ENCODE data around the gene DNM2. TPM values are rescaled to one million over a fixed set of nuclear protein-coding genes. Genes with fewer than 3 reads are reported as not detected.

The DNM2 gene
- polyA plus RNA-seq (2013, experiment 1 of 2) = 49.9 TPM
- polyA plus RNA-seq (2013, experiment 2 of 2) = 49.9 TPM

DNA sequence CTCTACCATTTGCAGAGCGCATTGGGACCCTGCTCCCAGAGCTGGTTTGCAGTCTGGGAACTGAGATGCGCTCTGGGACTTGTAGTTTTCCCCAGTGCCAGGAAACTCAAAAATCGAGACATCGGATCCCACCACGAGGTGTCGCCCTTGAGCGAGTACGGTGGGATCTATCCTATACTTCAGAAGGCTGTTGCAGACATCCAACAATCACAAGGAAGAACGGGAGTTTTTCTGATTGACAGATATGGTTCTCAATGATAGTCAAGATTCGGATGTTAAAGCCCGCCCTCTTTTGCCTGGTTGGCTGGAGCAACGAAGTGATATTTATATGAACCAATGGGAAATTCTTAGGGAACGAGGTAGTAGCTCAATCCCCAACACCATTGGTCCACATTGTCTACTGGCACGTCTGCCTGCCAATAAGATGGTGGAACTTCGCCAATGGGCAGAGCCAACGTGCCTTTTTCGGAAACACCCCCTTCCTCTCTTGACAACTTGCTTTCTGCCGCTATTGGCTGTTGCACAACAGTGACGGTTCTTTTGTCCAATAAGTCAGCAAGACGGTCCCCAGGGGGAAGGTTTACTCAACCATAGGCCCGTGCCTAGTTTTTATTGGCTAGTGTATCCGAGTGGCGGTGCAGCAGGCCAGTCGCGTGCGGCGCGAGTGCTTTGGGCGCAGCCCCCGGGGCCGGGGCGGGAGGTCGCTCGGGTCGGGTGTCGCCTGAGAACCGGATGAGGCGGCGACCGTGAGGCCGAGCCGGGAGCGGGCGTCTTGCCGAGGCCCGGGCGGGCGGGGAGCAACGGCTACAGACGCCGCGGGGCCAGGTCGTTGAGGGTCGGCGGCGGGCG lies at the start of gene DNM2:
DNM2 (plus strand) TSS at position 724 of the 849 bp plus-strand sequence. CDS start 164 bp downstream, outside the sequence.
- peaks cover 6 to 30% of the 10 kb centered on the region in 2 donors for H3K36me3 ChIP-seq (replicated peaks in 1 of 2; ENCODE audit: control insufficient read depth in 2 of 2, insufficient read depth in 2 of 2, low read length in 2 of 2)
- no CpG with 5 or more reads among the region's 57 CpGs for WGBS, 2 donors (ENCODE audit: extremely low coverage in 2 of 2, insufficient read length in 2 of 2, insufficient replicate concordance in 1 of 2)
- H2BK120ac ChIP-seq (ENCODE audit: low read depth, low read length) = peak within 1 kb of the TSS; percentile 38
- peak within 1 kb of the TSS; percentile 98 to 100 for H3K4me3 ChIP-seq (ENCODE audit: low read length in 2 of 2)
- H3K27ac ChIP-seq (replicated peaks; ENCODE audit: low read length) = peak within 1 kb of the TSS; percentile 75
- H2BK15ac ChIP-seq (ENCODE audit: low read length) = peak within 1 kb of the TSS; percentile 76
- no peaks in the 10 kb centered on the region for H3K9me3 ChIP-seq (replicated peaks in 1 of 2; ENCODE audit: control insufficient read depth in 2 of 2, insufficient read depth in 1 of 2, low read depth in 1 of 2, low read length in 2 of 2)
- H3K9ac ChIP-seq (ENCODE audit: low read depth, low read length, poor library complexity) = peak within 1 kb of the TSS; percentile 99
- no peaks in the 10 kb centered on the region for H3K27me3 ChIP-seq (ENCODE audit: control insufficient read depth in 3 of 3, insufficient read depth in 3 of 3, low read depth in 1 of 3, low read length in 3 of 3)
- H3K18ac ChIP-seq (ENCODE audit: low read length) = peak within 1 kb of the TSS; percentile 96
- H4K91ac ChIP-seq (ENCODE audit: low read depth, low read length, poor library complexity) = peak within 1 kb of the TSS; percentile 47
- peak within 1 kb of the TSS; percentile 41 for H3K4ac ChIP-seq (ENCODE audit: low read length)
- peak within 1 kb of the TSS; percentile 97 for H3K23ac ChIP-seq (ENCODE audit: low read depth, low read length, poor library complexity)
- peak within 1 kb of the TSS; percentile 97 for H2BK5ac ChIP-seq (ENCODE audit: low read length)
- H3K79me1 ChIP-seq (ENCODE audit: low read depth, low read length) = peaks cover 23% of the 10 kb centered on the region
- peak; percentile 100 for DNase-seq (ENCODE audit: low spot score)
- peak within 1 kb of the TSS; percentile 74 for H2AK5ac ChIP-seq (ENCODE audit: low read depth, low read length)
- H2AFZ ChIP-seq (ENCODE audit: low read length) = peak within 1 kb of the TSS; percentile 91
- H3K4me1 ChIP-seq (ENCODE audit: control insufficient read depth in 2 of 2, insufficient read depth in 1 of 2, low read depth in 1 of 2, low read length in 2 of 2) = peaks cover 7 to 14% of the 10 kb centered on the region in 2 donors
- peak within 1 kb of the TSS; percentile 31 for H4K8ac ChIP-seq (ENCODE audit: low read depth, low read length)
- peak within 1 kb of the TSS; percentile 63 for H3K4me2 ChIP-seq (ENCODE audit: insufficient read depth, low read length, poor library complexity, severe bottlenecking)
- H2BK12ac ChIP-seq (ENCODE audit: low read length) = peak within 1 kb of the TSS; percentile 32
- H3K14ac ChIP-seq (ENCODE audit: low read length) = no peak within 1 kb of the TSS

DNA sequence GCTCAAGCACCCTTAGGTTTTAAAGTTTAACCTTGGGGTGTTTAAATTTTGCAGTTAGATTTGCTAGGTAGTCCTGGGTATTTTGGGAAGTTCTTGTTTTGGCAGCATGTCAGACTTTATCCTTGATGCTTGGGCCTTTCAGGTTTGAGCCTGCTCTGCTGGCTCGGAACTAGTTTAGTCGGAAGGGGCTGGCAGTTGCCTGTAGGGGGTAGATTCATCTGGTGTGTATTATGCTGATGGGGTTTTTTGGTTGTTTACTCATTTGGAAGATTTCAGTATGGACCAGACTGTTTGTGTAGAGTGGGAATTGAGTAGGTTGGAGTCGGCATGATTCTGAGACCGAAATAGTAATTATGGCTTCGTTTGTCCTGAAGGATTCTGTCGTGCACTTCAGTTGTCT lies 48.6 kb upstream of the DNM2 start:
- Histone ChIP-seq H3K4me3 (ENCODE audit: low read length in 2 of 2) (no peak overlapping the region), H3K14ac (ENCODE audit: low read length) (no peak overlapping the region), H3K27ac (replicated peaks; ENCODE audit: low read length) (no peak overlapping the region), H3K23ac (ENCODE audit: low read depth, low read length, poor library complexity) (no peak overlapping the region), H2AFZ (ENCODE audit: low read length) (no peak overlapping the region), H3K27me3 (ENCODE audit: control insufficient read depth in 3 of 3, insufficient read depth in 3 of 3, low read depth in 1 of 3, low read length in 3 of 3) (no peaks in the 10 kb centered on the region), H3K9ac (ENCODE audit: low read depth, low read length, poor library complexity) (no peak overlapping the region), H3K9me3 (replicated peaks in 1 of 2; ENCODE audit: control insufficient read depth in 2 of 2, insufficient read depth in 1 of 2, low read depth in 1 of 2, low read length in 2 of 2) (no peaks in the 10 kb centered on the region), H3K4ac (ENCODE audit: low read length) (no peak overlapping the region), H3K4me2 (ENCODE audit: insufficient read depth, low read length, poor library complexity, severe bottlenecking) (no peak overlapping the region), H2BK5ac (ENCODE audit: low read length) (no peak overlapping the region), H3K18ac (ENCODE audit: low read length) (no peak overlapping the region), H2BK120ac (ENCODE audit: low read depth, low read length) (no peak overlapping the region), H3K4me1 (ENCODE audit: control insufficient read depth in 2 of 2, insufficient read depth in 1 of 2, low read depth in 1 of 2, low read length in 2 of 2) (peaks cover 0 to 1% of the 10 kb centered on the region in 2 donors), H4K8ac (ENCODE audit: low read depth, low read length) (no peak overlapping the region), H2BK15ac (ENCODE audit: low read length) (no peak overlapping the region), H3K36me3 (replicated peaks in 1 of 2; ENCODE audit: control insufficient read depth in 2 of 2, insufficient read depth in 2 of 2, low read length in 2 of 2) (peaks cover 40 to 92% of the 10 kb centered on the region in 2 donors), H2AK5ac (ENCODE audit: low read depth, low read length) (no peak overlapping the region), H2BK12ac (ENCODE audit: low read length) (no peak overlapping the region), H4K91ac (ENCODE audit: low read depth, low read length, poor library complexity) (no peak overlapping the region), H3K79me1 (ENCODE audit: low read depth, low read length) (peaks cover 5% of the 10 kb centered on the region)
- DNase-seq (ENCODE audit: low spot score) = no peak
- WGBS, 2 donors (ENCODE audit: extremely low coverage in 2 of 2, insufficient read length in 2 of 2, insufficient replicate concordance in 1 of 2) = no CpG with 5 or more reads among the region's 6 CpGs

DNA sequence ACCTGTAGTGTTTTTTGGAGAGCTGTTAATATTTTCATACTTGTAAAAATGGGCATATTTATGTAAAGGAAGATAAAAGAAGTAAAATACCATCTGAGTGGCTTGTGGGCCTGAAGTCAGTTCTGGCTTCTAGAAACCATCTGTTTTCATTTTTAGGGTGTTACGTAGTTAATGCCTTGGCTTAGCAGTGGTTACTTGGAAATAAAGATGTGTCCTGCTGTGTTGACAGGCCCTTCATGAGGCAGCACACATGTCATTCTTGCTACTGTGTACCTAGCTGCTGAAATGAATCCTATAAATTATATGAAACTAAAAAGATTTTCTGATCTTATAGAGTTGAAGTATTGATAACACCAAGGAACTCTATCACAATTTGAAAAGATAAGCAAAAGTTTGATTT lies 47.7 kb upstream of the DNM2 start:
- no peaks in the 10 kb centered on the region for H3K27me3 ChIP-seq (ENCODE audit: control insufficient read depth in 3 of 3, insufficient read depth in 3 of 3, low read depth in 1 of 3, low read length in 3 of 3)
- H3K36me3 ChIP-seq (replicated peaks in 1 of 2; ENCODE audit: control insufficient read depth in 2 of 2, insufficient read depth in 2 of 2, low read length in 2 of 2) = peaks cover 45 to 93% of the 10 kb centered on the region in 2 donors
- H2BK5ac ChIP-seq (ENCODE audit: low read length) = no peak overlapping the region
- H2AFZ ChIP-seq (ENCODE audit: low read length) = no peak overlapping the region
- H3K14ac ChIP-seq (ENCODE audit: low read length) = no peak overlapping the region
- no peak overlapping the region for H2BK120ac ChIP-seq (ENCODE audit: low read depth, low read length)
- DNase-seq (ENCODE audit: low spot score) = no peak
- H3K4me2 ChIP-seq (ENCODE audit: insufficient read depth, low read length, poor library complexity, severe bottlenecking) = no peak overlapping the region
- WGBS, 2 donors (ENCODE audit: extremely low coverage in 2 of 2, insufficient read length in 2 of 2, insufficient replicate concordance in 1 of 2) = no CpG with 5 or more reads among the region's 1 CpG
- H3K4me3 ChIP-seq (ENCODE audit: low read length in 2 of 2) = no peak overlapping the region
- no peak overlapping the region for H2AK5ac ChIP-seq (ENCODE audit: low read depth, low read length)
- no peak overlapping the region for H4K8ac ChIP-seq (ENCODE audit: low read depth, low read length)
- peaks cover 0 to 1% of the 10 kb centered on the region in 2 donors for H3K4me1 ChIP-seq (ENCODE audit: control insufficient read depth in 2 of 2, insufficient read depth in 1 of 2, low read depth in 1 of 2, low read length in 2 of 2)
- H3K79me1 ChIP-seq (ENCODE audit: low read depth, low read length) = peaks cover 7% of the 10 kb centered on the region
- H3K9me3 ChIP-seq (replicated peaks in 1 of 2; ENCODE audit: control insufficient read depth in 2 of 2, insufficient read depth in 1 of 2, low read depth in 1 of 2, low read length in 2 of 2) = no peaks in the 10 kb centered on the region
- H2BK15ac ChIP-seq (ENCODE audit: low read length) = no peak overlapping the region
- no peak overlapping the region for H3K4ac ChIP-seq (ENCODE audit: low read length)
- no peak overlapping the region for H4K91ac ChIP-seq (ENCODE audit: low read depth, low read length, poor library complexity)
- no peak overlapping the region for H3K18ac ChIP-seq (ENCODE audit: low read length)
- no peak overlapping the region for H2BK12ac ChIP-seq (ENCODE audit: low read length)
- no peak overlapping the region for H3K27ac ChIP-seq (replicated peaks; ENCODE audit: low read length)
- H3K23ac ChIP-seq (ENCODE audit: low read depth, low read length, poor library complexity) = no peak overlapping the region
- no peak overlapping the region for H3K9ac ChIP-seq (ENCODE audit: low read depth, low read length, poor library complexity)

All from neuronal stem cell (in vitro differentiated cells).